ENCODE results near the gene PNPO. TPM values are rescaled to one million over a fixed set of nuclear protein-coding genes. Genes with fewer than 3 reads are reported as not detected.

PNPO gene
- total and polyA plus RNA-seq, 4 donors = 27.8 to 102 (median 51.3) TPM

GRCh38 chr17:47998044-47998443, 56.7 kb downstream of the PNPO start:
- 93% methylated on average over 7 of the region's 7 CpGs for WGBS
- TF ChIP-seq REST (IDR thresholded peaks at IDR 0.05) = no peak
- no peak for TF ChIP-seq TAF1 (conservative IDR thresholded peaks at IDR 0.05)
- no peak for TF ChIP-seq HNF4A (conservative IDR thresholded peaks at IDR 0.05)
- no peak for TF ChIP-seq MAX (IDR thresholded peaks at IDR 0.05)
- TF ChIP-seq RAD21 (IDR thresholded peaks at IDR 0.05) = no peak
- TF ChIP-seq SP1 (IDR thresholded peaks at IDR 0.05) = no peak
- no peak for TF ChIP-seq ATF3 (IDR thresholded peaks at IDR 0.05)
- no peak for TF ChIP-seq HNF4G (IDR thresholded peaks at IDR 0.05)
- no peak for TF ChIP-seq RXRA (IDR thresholded peaks at IDR 0.05)
- no peak for TF ChIP-seq NR2F2 (IDR thresholded peaks at IDR 0.05)
- no peak for TF ChIP-seq ZBTB33 (IDR thresholded peaks at IDR 0.05)
- no peak for TF ChIP-seq EGR1 (IDR thresholded peaks at IDR 0.05; ENCODE audit: low read depth in 2 of 2)
- no peak for TF ChIP-seq JUND (IDR thresholded peaks at IDR 0.05)
- TF ChIP-seq CTCF (IDR thresholded peaks at IDR 0.05; ENCODE audit: low read depth, low read length, missing input control) = no peak
- TF ChIP-seq FOXA1 (IDR thresholded peaks at IDR 0.05) = no peak
- TF ChIP-seq FOXA2 (IDR thresholded peaks at IDR 0.05) = no peak
- TF ChIP-seq YY1 (IDR thresholded peaks at IDR 0.05) = no peak
- no peak for TF ChIP-seq GABPA (IDR thresholded peaks at IDR 0.05 in 1 of 2, conservative IDR thresholded peaks at IDR 0.05 in 1 of 2)
- Histone ChIP-seq H3K9ac (ENCODE audit: low read depth in 1 of 2, low read length in 2 of 2) (no peak overlapping the region), H3K4me3 (ENCODE audit: low read depth in 1 of 3, low read length in 3 of 3) (no peak overlapping the region), H3K4me1 (ENCODE audit: control insufficient read depth in 4 of 4, insufficient read depth in 4 of 4, low read length in 3 of 4) (peaks cover 0 to under 1% (median 0%) of the 10 kb centered on the region in 4 donors), H3K36me3 (ENCODE audit: control insufficient read depth in 4 of 4, insufficient read depth in 3 of 4, low read depth in 1 of 4, low read length in 3 of 4) (no peaks in the 10 kb centered on the region), H3K27me3 (ENCODE audit: control insufficient read depth in 4 of 4, insufficient read depth in 4 of 4, low read length in 3 of 4) (no peaks in the 10 kb centered on the region), H3K9me3 (ENCODE audit: control insufficient read depth in 4 of 4, low read length in 3 of 4) (no peaks in the 10 kb centered on the region), H3K27ac (ENCODE audit: low read depth in 1 of 2, low read length in 2 of 2) (no peak overlapping the region)
- no peak for DNase-seq (ENCODE audit: low spot score)

Other genes with a start within 250 kb of the PNPO start
- gene TBKBP1, start 247.4 kb upstream of the PNPO start, total RNA-seq = 1 to 10 TPM; 1.4 to 1.5 TPM
- gene TBKBP1, start 247.4 kb upstream of the PNPO start, polyA plus RNA-seq = 1 to 10 TPM in 1 of 2 donors, under 1 TPM in 1; 0.25 to 2.0 TPM
- under 1 TPM; 0.19 to 0.59 TPM for gene TBX21, start 208.3 kb upstream of the PNPO start, total RNA-seq
- under 1 TPM in 1 of 2 donors, not detected in 1; 0.25 TPM for gene TBX21, start 208.3 kb upstream of the PNPO start, polyA plus RNA-seq
- gene OSBPL7, start 119.8 kb upstream of the PNPO start, total RNA-seq = 1 to 10 TPM; 1.9 to 2.4 TPM
- under 1 TPM; 0.51 to 0.81 TPM for gene OSBPL7, start 119.8 kb upstream of the PNPO start, polyA plus RNA-seq
- gene MRPL10, start 110.0 kb upstream of the PNPO start, total RNA-seq = 10 to 100 TPM; 10.2 to 10.6 TPM
- gene MRPL10, start 110.0 kb upstream of the PNPO start, polyA plus RNA-seq = 10 to 100 TPM; 15.1 to 24.9 TPM
- under 1 TPM; under 0.01 to 0.28 TPM for gene LRRC46, start 109.9 kb upstream of the PNPO start, total RNA-seq
- under 1 TPM; 0.36 to 0.43 TPM for gene LRRC46, start 109.9 kb upstream of the PNPO start, polyA plus RNA-seq
- 10 to 100 TPM; 17.8 to 21.4 TPM for gene SCRN2, start 100.3 kb upstream of the PNPO start, total RNA-seq
- gene SCRN2, start 100.3 kb upstream of the PNPO start, polyA plus RNA-seq = 10 to 100 TPM; 19.2 to 27.4 TPM
- gene SP6, start 90.4 kb upstream of the PNPO start, total RNA-seq = under 1 TPM; 0.08 to 0.09 TPM
- under 1 TPM; 0.03 to 0.04 TPM for gene SP6, start 90.4 kb upstream of the PNPO start, polyA plus RNA-seq
- gene SP2, start 45.3 kb upstream of the PNPO start, total RNA-seq = 1 to 10 TPM; 2.2 to 3.5 TPM
- 1 to 10 TPM; 4.1 to 5.7 TPM for gene SP2, start 45.3 kb upstream of the PNPO start, polyA plus RNA-seq
- gene PRR15L, start 16.3 kb downstream of the PNPO start, total RNA-seq = 10 to 100 TPM in 1 of 2 donors, 1 to 10 TPM in 1; 1.9 to 11.0 TPM
- 1 to 10 TPM in 1 of 2 donors, under 1 TPM in 1; 0.83 to 1.8 TPM for gene PRR15L, start 16.3 kb downstream of the PNPO start, polyA plus RNA-seq
- 100 to 1,000 TPM in 1 of 2 donors, 10 to 100 TPM in 1; 44.6 to 120 TPM for gene CDK5RAP3, start 29.5 kb downstream of the PNPO start, total RNA-seq
- gene CDK5RAP3, start 29.5 kb downstream of the PNPO start, polyA plus RNA-seq = 10 to 100 TPM; 52.7 to 96.8 TPM
- gene COPZ2, start 96.2 kb downstream of the PNPO start, total RNA-seq = 10 to 100 TPM in 1 of 2 donors, 1 to 10 TPM in 1; 2.6 to 13.3 TPM
- gene COPZ2, start 96.2 kb downstream of the PNPO start, polyA plus RNA-seq = 10 to 100 TPM; 22.4 to 38.1 TPM
- 10 to 100 TPM; 37.5 to 79.5 TPM for gene NFE2L1, start 106.8 kb downstream of the PNPO start, total RNA-seq
- 10 to 100 TPM; 14.3 to 77.7 TPM for gene NFE2L1, start 106.8 kb downstream of the PNPO start, polyA plus RNA-seq
- gene CBX1, start 159.9 kb downstream of the PNPO start, total RNA-seq = 10 to 100 TPM in 1 of 2 donors, 1 to 10 TPM in 1; 9.9 to 11.6 TPM
- gene CBX1, start 159.9 kb downstream of the PNPO start, polyA plus RNA-seq = 1 to 10 TPM; 3.4 to 9.4 TPM
- gene SNX11, start 166.2 kb downstream of the PNPO start, total RNA-seq = 10 to 100 TPM in 1 of 2 donors, 1 to 10 TPM in 1; 7.9 to 11.4 TPM
- gene SNX11, start 166.2 kb downstream of the PNPO start, polyA plus RNA-seq = 1 to 10 TPM; 6.4 to 9.1 TPM